GM12892 (cell line): ENCODE measurements around the gene SBK2.

Experiments used
- DNase-seq: peaks from one replicate; pipeline ENCODE4 v3.0.0; 2011; ENCODE audit not compliant: insufficient read length
- FAIRE-seq: peaks from 2 replicates; lab custom pipeline; 2011; peaks lifted over from hg19 to GRCh38; lab: Jason Lieb, UNC
- POLR2A ChIP-seq: IDR thresholded peaks from 2 replicates; pipeline ENCODE4 v1.6.1; 2011; ENCODE audit warnings: low read depth, low read length, control low read depth
- POLR2AphosphoS5 ChIP-seq: IDR thresholded peaks from 2 replicates; pipeline ENCODE4 v1.6.1; 2011; ENCODE audit warnings: low read depth, low read length, control low read depth
- TAF1 ChIP-seq: IDR thresholded peaks from 2 replicates; pipeline ENCODE4 v1.6.1; 2011; ENCODE audit warnings: low read depth, mild to moderate bottlenecking, control low read depth, low read length, borderline replicate concordance

Gene SBK2

GRCh38 chr19:55481148-55481793 lies 55.7 kb downstream of the SBK2 start:
- DNase-seq (no peak), FAIRE-seq (no peak)
- TF ChIP-seq TAF1 (no peak), POLR2AphosphoS5 (no peak), POLR2A (no peak)

GRCh38 chr19:55479451-55480230 lies 57.3 kb downstream of the SBK2 start:
- FAIRE-seq: no peak
- no peak for DNase-seq

GRCh38 chr19:55479045-55479444 lies 57.9 kb downstream of the SBK2 start:
- FAIRE-seq (no peak), DNase-seq (no peak)
- no peak for TF ChIP-seq POLR2A
- no peak for TF ChIP-seq POLR2AphosphoS5
- no peak for TF ChIP-seq TAF1

More at GRCh38 chr19:55479451-55480230, 57.3 kb downstream of the SBK2 start:
- no peak for TF ChIP-seq TAF1
- no peak for TF ChIP-seq POLR2A
- TF ChIP-seq POLR2AphosphoS5: no peak
